GM23338 (cell line): ENCODE results near the gene EFCAB6. TPM values are rescaled to one million over a fixed set of nuclear protein-coding genes. Genes with fewer than 3 reads are reported as not detected.

Experiments
- ATAC-seq: fragments of 200-7000 bp; cut with Tn5 transposase; 3 replicates; pipeline ENCODE4 v1.9.1; 2020
- DNase-seq: peaks from one replicate; pipeline ENCODE4 v3.0.0-alpha.2; 2015; ENCODE audit warnings: low spot score
- H2AFZ ChIP-seq: fragments of 200-600 bp; sonication (generic); 2 replicates; pipeline ENCODE4 v1.8.0; 2016; ENCODE audit warnings: antibody characterized with exemption, mild to moderate bottlenecking, moderate library complexity
- H3F3A ChIP-seq: fragments of 200-600 bp; sonication (generic); replicated peaks from 2 replicates; pipeline ENCODE4 v1.8.0; 2017; ENCODE audit warnings: antibody characterized with exemption, mixed run types, low read depth
- H3K27ac ChIP-seq: fragments of 200-600 bp; sonication (generic); 2 replicates; pipeline ENCODE4 v1.6.1; 2016; ENCODE audit warnings: low read depth
- H3K27me3 ChIP-seq: fragments of 200-600 bp; sonication (generic); 2 replicates; pipeline ENCODE4 v1.8.0; 2016; ENCODE audit warnings: mild to moderate bottlenecking, mixed run types, moderate library complexity; ENCODE audit not compliant: insufficient read depth
- H3K36me3 ChIP-seq: fragments of 200-600 bp; sonication (generic); 2 replicates; pipeline ENCODE4 v1.8.0; 2016; ENCODE audit warnings: mild to moderate bottlenecking; ENCODE audit not compliant: insufficient read depth
- H3K4me1 ChIP-seq: fragments of 200-600 bp; sonication (generic); 2 replicates; pipeline ENCODE4 v1.8.0; 2016; ENCODE audit warnings: mild to moderate bottlenecking, moderate library complexity; ENCODE audit not compliant: insufficient read depth
- H3K4me2 ChIP-seq: fragments of 200-600 bp; sonication (generic); 2 replicates; pipeline ENCODE4 v1.7.1; 2017; ENCODE audit warnings: mixed run types
- H3K4me3 ChIP-seq: fragments of 200-600 bp; sonication (generic); 2 replicates; pipeline ENCODE4 v1.6.1; 2016; ENCODE audit warnings: mixed run types
- H3K79me2 ChIP-seq: fragments of 200-600 bp; sonication (generic); replicated peaks from 2 replicates; pipeline ENCODE4 v1.8.0; 2017; ENCODE audit warnings: mild to moderate bottlenecking; ENCODE audit not compliant: insufficient read depth
- H3K9me2 ChIP-seq: fragments of 200-600 bp; sonication (generic); 2 replicates; pipeline ENCODE4 v1.8.0; 2017; ENCODE audit not compliant: insufficient read depth
- H4K20me1 ChIP-seq: fragments of 200-600 bp; sonication (generic); replicated peaks from 2 replicates; pipeline ENCODE4 v1.8.0; 2017; ENCODE audit warnings: mild to moderate bottlenecking; ENCODE audit not compliant: insufficient read depth
- H3K27ac Mint-ChIP-seq: 2 replicates; pipeline ENCODE4 v1.8.0; 2020; ENCODE audit warnings: inconsistent platforms, mild to moderate bottlenecking, moderate library complexity, mixed read lengths
- H3K27me3 Mint-ChIP-seq: 3 replicates; pipeline ENCODE4 v1.8.0; 2022; ENCODE audit warnings: low read depth, mild to moderate bottlenecking, moderate library complexity, mixed read lengths, inconsistent platforms; ENCODE audit not compliant: insufficient read depth, poor library complexity
- H3K36me3 Mint-ChIP-seq: 3 replicates; pipeline ENCODE4 v1.8.0; 2021; ENCODE audit warnings: low read depth, mild to moderate bottlenecking, inconsistent platforms, moderate library complexity, mixed read lengths
- H3K4me1 Mint-ChIP-seq: 3 replicates; pipeline ENCODE4 v1.8.0; 2020; ENCODE audit warnings: mild to moderate bottlenecking, inconsistent platforms, mixed read lengths
- H3K4me3 Mint-ChIP-seq: 3 replicates; pipeline ENCODE4 v1.8.0; 2021; ENCODE audit warnings: moderate library complexity, mild to moderate bottlenecking, inconsistent platforms, mixed read lengths
- H3K9me3 Mint-ChIP-seq: 3 replicates; pipeline ENCODE4 v1.8.0; 2020; ENCODE audit warnings: moderate library complexity, mild to moderate bottlenecking, inconsistent platforms, mixed read lengths
- CREB1 ChIP-seq: fragments of 250-450 bp; sonication (Bioruptor Pico); IDR thresholded peaks from 2 replicates; pipeline ENCODE4 v1.5.0; 2020; ENCODE audit warnings: low read depth, mild to moderate bottlenecking, moderate library complexity
- EZH2 ChIP-seq: fragments of 200-600 bp; sonication (generic); IDR thresholded peaks from one replicate; pipeline ENCODE4 v1.8.0; 2017; ENCODE audit warnings: antibody characterized with exemption, mild to moderate bottlenecking, low read depth; ENCODE audit not compliant: unreplicated experiment
- EZH2phosphoT487 ChIP-seq: fragments of 200-600 bp; sonication (generic); IDR thresholded peaks from one replicate; pipeline ENCODE4 v1.8.1; 2018; ENCODE audit warnings: antibody characterized with exemption; ENCODE audit not compliant: unreplicated experiment
- ZNF331 ChIP-seq: fragments of 250-450 bp; sonication (Bioruptor Pico); IDR thresholded peaks from 2 replicates; pipeline ENCODE4 v1.5.0; 2020; ENCODE audit warnings: low read depth, mild to moderate bottlenecking, moderate library complexity
- polyA plus RNA-seq: library from polyadenylated mRNA; unstranded; fragments of >200 nt; fragmentation: Nextera tagmentation; extraction: Ambion mirVana; gene quantifications from 2 replicates; pipeline ENCODE4 v1.2.1, GENCODE V29; 2016
- total RNA-seq: library from RNA; depleted of rRNA; stranded (reverse); fragments of >200 nt; shearing (Covaris generic); gene quantifications from 2 replicates; pipeline ENCODE4 v1.2.3, GENCODE V29; 2014
- TF ChIP-seq, protein P1 (sequence below): IDR thresholded peaks from 2 replicates; pipeline ENCODE4 v1.6.1; 2016; ENCODE audit warnings: antibody characterized with exemption
- TF ChIP-seq, protein P2 (sequence below): IDR thresholded peaks from one replicate; pipeline ENCODE4 v1.6.1; 2018; ENCODE audit warnings: antibody characterized with exemption; ENCODE audit not compliant: unreplicated experiment
- TF ChIP-seq, protein P3 (sequence below): fragments of 250-450 bp; sonication (Bioruptor Pico); IDR thresholded peaks from 2 replicates; pipeline ENCODE4 v1.5.0; 2020; ENCODE audit warnings: mild to moderate bottlenecking, moderate library complexity

The EFCAB6 gene
- total and polyA plus RNA-seq, 2 experiments from 2014 or later, result 1.1 to 1.8 TPM

DNA sequence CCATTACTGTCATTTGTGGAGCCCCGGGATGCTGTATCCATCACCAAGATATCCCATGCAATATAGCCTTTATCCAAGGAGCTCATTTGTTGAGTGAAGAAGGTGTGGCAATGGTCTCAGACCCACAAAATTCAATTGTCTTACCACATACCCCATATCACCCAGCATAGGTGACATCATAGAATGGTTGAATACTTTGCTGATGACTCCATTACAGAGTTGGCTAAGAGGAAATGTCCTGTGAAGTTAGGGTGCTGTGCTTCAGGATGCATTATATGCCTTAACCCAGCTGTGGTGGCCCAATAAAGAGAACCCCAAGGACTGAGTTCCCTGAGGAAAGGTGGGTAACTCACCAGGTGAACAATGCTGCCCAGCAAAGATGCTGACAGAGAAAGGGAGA lies 113.7 kb downstream of the EFCAB6 start:
- H2AFZ ChIP-seq, result no peak overlapping the region
- Mint-ChIP-seq H3K36me3 (peaks cover 4% of the 10 kb centered on the region; the same call in 2 of the 3 replicates), H3K9me3 (peaks cover 8% of the 10 kb centered on the region), H3K27ac (no peak overlapping the region), H3K27me3 (peaks cover 2% of the 10 kb centered on the region), H3K4me1 (no peaks in the 10 kb centered on the region), H3K4me3 (no peak overlapping the region)
- H3K4me1 ChIP-seq, result no peaks in the 10 kb centered on the region
- no peak overlapping the region for H3K4me3 ChIP-seq
- H3K27me3 ChIP-seq, result no peaks in the 10 kb centered on the region
- no peak for DNase-seq
- H3F3A ChIP-seq, result no peaks in the 10 kb centered on the region
- H3K9me2 ChIP-seq, result no peaks in the 10 kb centered on the region; the same call in 1 of the 2 replicates
- TF ChIP-seq, protein P1, sequence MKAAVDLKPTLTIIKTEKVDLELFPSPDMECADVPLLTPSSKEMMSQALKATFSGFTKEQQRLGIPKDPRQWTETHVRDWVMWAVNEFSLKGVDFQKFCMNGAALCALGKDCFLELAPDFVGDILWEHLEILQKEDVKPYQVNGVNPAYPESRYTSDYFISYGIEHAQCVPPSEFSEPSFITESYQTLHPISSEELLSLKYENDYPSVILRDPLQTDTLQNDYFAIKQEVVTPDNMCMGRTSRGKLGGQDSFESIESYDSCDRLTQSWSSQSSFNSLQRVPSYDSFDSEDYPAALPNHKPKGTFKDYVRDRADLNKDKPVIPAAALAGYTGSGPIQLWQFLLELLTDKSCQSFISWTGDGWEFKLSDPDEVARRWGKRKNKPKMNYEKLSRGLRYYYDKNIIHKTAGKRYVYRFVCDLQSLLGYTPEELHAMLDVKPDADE, result no peak
- TF ChIP-seq EZH2 (no peak), EZH2phosphoT487 (no peak), ZNF331 (CRISPR knock-in tag) (no peak), CREB1 (no peak)
- TF ChIP-seq, protein P2, sequence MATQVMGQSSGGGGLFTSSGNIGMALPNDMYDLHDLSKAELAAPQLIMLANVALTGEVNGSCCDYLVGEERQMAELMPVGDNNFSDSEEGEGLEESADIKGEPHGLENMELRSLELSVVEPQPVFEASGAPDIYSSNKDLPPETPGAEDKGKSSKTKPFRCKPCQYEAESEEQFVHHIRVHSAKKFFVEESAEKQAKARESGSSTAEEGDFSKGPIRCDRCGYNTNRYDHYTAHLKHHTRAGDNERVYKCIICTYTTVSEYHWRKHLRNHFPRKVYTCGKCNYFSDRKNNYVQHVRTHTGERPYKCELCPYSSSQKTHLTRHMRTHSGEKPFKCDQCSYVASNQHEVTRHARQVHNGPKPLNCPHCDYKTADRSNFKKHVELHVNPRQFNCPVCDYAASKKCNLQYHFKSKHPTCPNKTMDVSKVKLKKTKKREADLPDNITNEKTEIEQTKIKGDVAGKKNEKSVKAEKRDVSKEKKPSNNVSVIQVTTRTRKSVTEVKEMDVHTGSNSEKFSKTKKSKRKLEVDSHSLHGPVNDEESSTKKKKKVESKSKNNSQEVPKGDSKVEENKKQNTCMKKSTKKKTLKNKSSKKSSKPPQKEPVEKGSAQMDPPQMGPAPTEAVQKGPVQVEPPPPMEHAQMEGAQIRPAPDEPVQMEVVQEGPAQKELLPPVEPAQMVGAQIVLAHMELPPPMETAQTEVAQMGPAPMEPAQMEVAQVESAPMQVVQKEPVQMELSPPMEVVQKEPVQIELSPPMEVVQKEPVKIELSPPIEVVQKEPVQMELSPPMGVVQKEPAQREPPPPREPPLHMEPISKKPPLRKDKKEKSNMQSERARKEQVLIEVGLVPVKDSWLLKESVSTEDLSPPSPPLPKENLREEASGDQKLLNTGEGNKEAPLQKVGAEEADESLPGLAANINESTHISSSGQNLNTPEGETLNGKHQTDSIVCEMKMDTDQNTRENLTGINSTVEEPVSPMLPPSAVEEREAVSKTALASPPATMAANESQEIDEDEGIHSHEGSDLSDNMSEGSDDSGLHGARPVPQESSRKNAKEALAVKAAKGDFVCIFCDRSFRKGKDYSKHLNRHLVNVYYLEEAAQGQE, result no peak
- TF ChIP-seq, protein P3, sequence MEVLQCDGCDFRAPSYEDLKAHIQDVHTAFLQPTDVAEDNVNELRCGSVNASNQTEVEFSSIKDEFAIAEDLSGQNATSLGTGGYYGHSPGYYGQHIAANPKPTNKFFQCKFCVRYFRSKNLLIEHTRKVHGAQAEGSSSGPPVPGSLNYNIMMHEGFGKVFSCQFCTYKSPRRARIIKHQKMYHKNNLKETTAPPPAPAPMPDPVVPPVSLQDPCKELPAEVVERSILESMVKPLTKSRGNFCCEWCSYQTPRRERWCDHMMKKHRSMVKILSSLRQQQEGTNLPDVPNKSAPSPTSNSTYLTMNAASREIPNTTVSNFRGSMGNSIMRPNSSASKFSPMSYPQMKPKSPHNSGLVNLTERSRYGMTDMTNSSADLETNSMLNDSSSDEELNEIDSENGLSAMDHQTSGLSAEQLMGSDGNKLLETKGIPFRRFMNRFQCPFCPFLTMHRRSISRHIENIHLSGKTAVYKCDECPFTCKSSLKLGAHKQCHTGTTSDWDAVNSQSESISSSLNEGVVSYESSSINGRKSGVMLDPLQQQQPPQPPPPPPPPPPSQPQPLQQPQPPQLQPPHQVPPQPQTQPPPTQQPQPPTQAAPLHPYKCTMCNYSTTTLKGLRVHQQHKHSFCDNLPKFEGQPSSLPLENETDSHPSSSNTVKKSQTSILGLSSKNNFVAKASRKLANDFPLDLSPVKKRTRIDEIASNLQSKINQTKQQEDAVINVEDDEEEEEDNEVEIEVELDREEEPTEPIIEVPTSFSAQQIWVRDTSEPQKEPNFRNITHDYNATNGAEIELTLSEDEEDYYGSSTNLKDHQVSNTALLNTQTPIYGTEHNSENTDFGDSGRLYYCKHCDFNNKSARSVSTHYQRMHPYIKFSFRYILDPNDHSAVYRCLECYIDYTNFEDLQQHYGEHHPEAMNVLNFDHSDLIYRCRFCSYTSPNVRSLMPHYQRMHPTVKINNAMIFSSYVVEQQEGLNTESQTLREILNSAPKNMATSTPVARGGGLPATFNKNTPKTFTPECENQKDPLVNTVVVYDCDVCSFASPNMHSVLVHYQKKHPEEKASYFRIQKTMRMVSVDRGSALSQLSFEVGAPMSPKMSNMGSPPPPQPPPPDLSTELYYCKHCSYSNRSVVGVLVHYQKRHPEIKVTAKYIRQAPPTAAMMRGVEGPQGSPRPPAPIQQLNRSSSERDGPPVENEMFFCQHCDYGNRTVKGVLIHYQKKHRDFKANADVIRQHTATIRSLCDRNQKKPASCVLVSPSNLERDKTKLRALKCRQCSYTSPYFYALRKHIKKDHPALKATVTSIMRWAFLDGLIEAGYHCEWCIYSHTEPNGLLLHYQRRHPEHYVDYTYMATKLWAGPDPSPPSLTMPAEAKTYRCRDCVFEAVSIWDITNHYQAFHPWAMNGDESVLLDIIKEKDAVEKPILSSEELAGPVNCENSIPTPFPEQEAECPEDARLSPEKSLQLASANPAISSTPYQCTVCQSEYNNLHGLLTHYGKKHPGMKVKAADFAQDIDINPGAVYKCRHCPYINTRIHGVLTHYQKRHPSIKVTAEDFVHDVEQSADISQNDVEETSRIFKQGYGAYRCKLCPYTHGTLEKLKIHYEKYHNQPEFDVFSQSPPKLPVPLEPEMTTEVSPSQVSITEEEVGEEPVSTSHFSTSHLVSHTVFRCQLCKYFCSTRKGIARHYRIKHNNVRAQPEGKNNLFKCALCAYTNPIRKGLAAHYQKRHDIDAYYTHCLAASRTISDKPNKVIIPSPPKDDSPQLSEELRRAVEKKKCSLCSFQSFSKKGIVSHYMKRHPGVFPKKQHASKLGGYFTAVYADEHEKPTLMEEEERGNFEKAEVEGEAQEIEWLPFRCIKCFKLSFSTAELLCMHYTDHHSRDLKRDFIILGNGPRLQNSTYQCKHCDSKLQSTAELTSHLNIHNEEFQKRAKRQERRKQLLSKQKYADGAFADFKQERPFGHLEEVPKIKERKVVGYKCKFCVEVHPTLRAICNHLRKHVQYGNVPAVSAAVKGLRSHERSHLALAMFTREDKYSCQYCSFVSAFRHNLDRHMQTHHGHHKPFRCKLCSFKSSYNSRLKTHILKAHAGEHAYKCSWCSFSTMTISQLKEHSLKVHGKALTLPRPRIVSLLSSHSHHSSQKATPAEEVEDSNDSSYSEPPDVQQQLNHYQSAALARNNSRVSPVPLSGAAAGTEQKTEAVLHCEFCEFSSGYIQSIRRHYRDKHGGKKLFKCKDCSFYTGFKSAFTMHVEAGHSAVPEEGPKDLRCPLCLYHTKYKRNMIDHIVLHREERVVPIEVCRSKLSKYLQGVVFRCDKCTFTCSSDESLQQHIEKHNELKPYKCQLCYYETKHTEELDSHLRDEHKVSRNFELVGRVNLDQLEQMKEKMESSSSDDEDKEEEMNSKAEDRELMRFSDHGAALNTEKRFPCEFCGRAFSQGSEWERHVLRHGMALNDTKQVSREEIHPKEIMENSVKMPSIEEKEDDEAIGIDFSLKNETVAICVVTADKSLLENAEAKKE (CRISPR knock-in tag), result no peak
- H4K20me1 ChIP-seq, result no peaks in the 10 kb centered on the region
- H3K4me2 ChIP-seq, result no peak overlapping the region
- H3K36me3 ChIP-seq, result no peaks in the 10 kb centered on the region
- H3K27ac ChIP-seq, result no peak overlapping the region
- no peaks in the 10 kb centered on the region for H3K79me2 ChIP-seq
- no peak for ATAC-seq
